ENCODE results near the gene OXTR.

- TF ChIP-seq CREB1 (CRISPR knock-in tag; IDR thresholded peaks at IDR 0.05; ENCODE audit: low read depth): no peak
- TF ChIP-seq CTCF (conservative IDR thresholded peaks at IDR 0.05; ENCODE audit: low read depth in 2 of 2): no peak
- no peak for TF ChIP-seq POLR2AphosphoS5 (IDR thresholded peaks at IDR 0.05; ENCODE audit: low read depth)
- no peak for TF ChIP-seq REST (IDR thresholded peaks at IDR 0.05; ENCODE audit: unreplicated experiment)
- no peak for TF ChIP-seq EZH2 (IDR thresholded peaks at IDR 0.05; ENCODE audit: low read depth, unreplicated experiment)
- TF ChIP-seq EZH2phosphoT487 (IDR thresholded peaks at IDR 0.05; ENCODE audit: unreplicated experiment): no peak
- no peak for TF ChIP-seq NANOG (IDR thresholded peaks at IDR 0.05; ENCODE audit: borderline replicate concordance)
- TF ChIP-seq JUNB (IDR thresholded peaks at IDR 0.05; ENCODE audit: unreplicated experiment): no peak
- no peak for TF ChIP-seq ZNF114 (CRISPR knock-in tag; IDR thresholded peaks at IDR 0.05)
Observed at GRCh38 chr3:8790529-8790928, 21.1 kb upstream of the OXTR start.
